ENCODE data around the gene KLF8. TPM values are rescaled to one million over a fixed set of nuclear protein-coding genes. Genes with fewer than 3 reads are reported as not detected.

The KLF8 gene
- total RNA-seq, 1 experiment from 2014 or later = 1.2 TPM

- Histone ChIP-seq H3K4me2 (ENCODE audit: low read length) (no peak overlapping the region), H3K36me3 (ENCODE audit: control insufficient read depth in 1 of 2, insufficient read depth in 2 of 2, low read length in 2 of 2) (no peaks in the 10 kb centered on the region), H3K9me2 (ENCODE audit: insufficient read depth) (no peaks in the 10 kb centered on the region), H3K4me1 (ENCODE audit: control insufficient read depth in 1 of 2, insufficient read depth in 2 of 2, low read length in 2 of 2) (no peaks in the 10 kb centered on the region), H3K27me3 (ENCODE audit: insufficient read depth, low read length) (no peaks in the 10 kb centered on the region), H3K79me2 (ENCODE audit: insufficient read depth, low read length) (no peaks in the 10 kb centered on the region), H3K4me3 (replicated peaks in 1 of 2; ENCODE audit: low read depth in 1 of 2, low read length in 2 of 2) (no peak overlapping the region), H4K20me1 (ENCODE audit: insufficient read depth) (no peaks in the 10 kb centered on the region), H3K27ac (ENCODE audit: low read depth, low read length) (no peak overlapping the region), H2AFZ (ENCODE audit: low read depth, low read length, poor library complexity, severe bottlenecking) (no peak overlapping the region), H3K9ac (ENCODE audit: low read length) (no peak overlapping the region), H3K9me3 (ENCODE audit: control insufficient read depth in 1 of 2, insufficient read depth in 1 of 2, low read depth in 1 of 2, low read length in 2 of 2) (no peaks in the 10 kb centered on the region)
- BruUV-seq (replicated peaks) = no TSS peak
- ATAC-seq (no peak), DNase-seq (ENCODE audit: low read depth, low spot score) (no peak)
- ChIA-PET POLR2A (no interaction called here), RAD21 (ENCODE audit: low non-redundant PET in 1 of 2, low total read pairs in 2 of 2, uncharacterized antibody in 2 of 2, unreplicated experiment in 2 of 2) (no interaction called here), CTCF (no interaction called here)
- intact Hi-C loops (cut with micrococcal nuclease) = no loop called here
- TF ChIP-seq REST (IDR thresholded peaks at IDR 0.05; ENCODE audit: low read depth) = no peak
- TF ChIP-seq ELF1 (IDR thresholded peaks at IDR 0.05; ENCODE audit: borderline replicate concordance, low read depth) = no peak
- no peak for TF ChIP-seq RAD21 (IDR thresholded peaks at IDR 0.05; ENCODE audit: low read depth)
- TF ChIP-seq SRF (IDR thresholded peaks at IDR 0.05; ENCODE audit: low read depth) = no peak
- no peak for TF ChIP-seq YY1 (IDR thresholded peaks at IDR 0.05; ENCODE audit: extremely low read depth, insufficient replicate concordance, low read depth, low read length)
- TF ChIP-seq EZH2phosphoT487 (IDR thresholded peaks at IDR 0.05; ENCODE audit: borderline replicate concordance) = no peak
- no peak for TF ChIP-seq ZNF274 (IDR thresholded peaks at IDR 0.05; ENCODE audit: low read depth, low read length)
- no peak for TF ChIP-seq SIN3A (IDR thresholded peaks at IDR 0.05; ENCODE audit: low read depth)
- TF ChIP-seq SP1 (IDR thresholded peaks at IDR 0.05; ENCODE audit: low read depth) = no peak
- TF ChIP-seq, protein P1, sequence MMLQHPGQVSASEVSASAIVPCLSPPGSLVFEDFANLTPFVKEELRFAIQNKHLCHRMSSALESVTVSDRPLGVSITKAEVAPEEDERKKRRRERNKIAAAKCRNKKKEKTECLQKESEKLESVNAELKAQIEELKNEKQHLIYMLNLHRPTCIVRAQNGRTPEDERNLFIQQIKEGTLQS (IDR thresholded peaks at IDR 0.05) = no peak
- TF ChIP-seq ZFX (IDR thresholded peaks at IDR 0.05) = no peak
- TF ChIP-seq CBX3 (IDR thresholded peaks at IDR 0.05; ENCODE audit: low read depth) = no peak
- no peak for TF ChIP-seq FOSL1 (IDR thresholded peaks at IDR 0.05; ENCODE audit: low read depth)
- TF ChIP-seq POLR2A (IDR thresholded peaks at IDR 0.05; ENCODE audit: borderline replicate concordance, extremely low read depth, insufficient read depth, insufficient read length) = no peak
- TF ChIP-seq, protein P2, sequence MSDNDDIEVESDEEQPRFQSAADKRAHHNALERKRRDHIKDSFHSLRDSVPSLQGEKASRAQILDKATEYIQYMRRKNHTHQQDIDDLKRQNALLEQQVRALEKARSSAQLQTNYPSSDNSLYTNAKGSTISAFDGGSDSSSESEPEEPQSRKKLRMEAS (IDR thresholded peaks at IDR 0.05) = no peak
- no peak for TF ChIP-seq CEBPB (IDR thresholded peaks at IDR 0.05; ENCODE audit: low read depth)
These were observed 46.5 kb downstream of the KLF8 start for GRCh38 chrX:56278692-56279091.

Measured in HCT116 (cell line).